Measurements from ENCODE around the gene CXorf65. TPM values are rescaled to one million over a fixed set of nuclear protein-coding genes. Genes with fewer than 3 reads are reported as not detected.

CXorf65 gene
- total RNA-seq, 1 experiment from 2014 or later, result not detected

GRCh38 chrX:71107762-71108360, 1.3 kb upstream of the CXorf65 start:
- Mint-ChIP-seq H3K4me1 (ENCODE audit: low read depth, unreplicated experiment) (peaks cover 31% of the 10 kb centered on the region), H3K4me3 (ENCODE audit: unreplicated experiment) (no peak overlapping the region), H3K27ac (ENCODE audit: unreplicated experiment) (peak overlapping the region; percentile 57), H3K27me3 (ENCODE audit: insufficient read depth, unreplicated experiment) (no peaks in the 10 kb centered on the region), H3K9me3 (ENCODE audit: unreplicated experiment) (no peaks in the 10 kb centered on the region), H3K36me3 (ENCODE audit: insufficient read depth, unreplicated experiment) (peaks cover 6% of the 10 kb centered on the region)
- Histone ChIP-seq H3K4me3 (ENCODE audit: low read depth, low read length) (no peak overlapping the region), H3K27me3 (replicated peaks; ENCODE audit: control insufficient read depth, insufficient read depth, low read length) (no peaks in the 10 kb centered on the region), H3K9me3 (no peaks in the 10 kb centered on the region), H3K36me3 (ENCODE audit: control insufficient read depth, insufficient read depth, low read length) (no peaks in the 10 kb centered on the region), H3K4me1 (peaks cover 9% of the 10 kb centered on the region)
- TF ChIP-seq CTCF (IDR thresholded peaks at IDR 0.05; ENCODE audit: insufficient read depth in 1 of 2, low read depth in 1 of 2, low read length in 1 of 2, severe bottlenecking in 1 of 2, unreplicated experiment in 1 of 2), result no peak
- no peak for DNase-seq
- intact Hi-C loops (cut with micrococcal nuclease; ENCODE audit: unreplicated experiment), result no loop called here
- POLR2A ChIA-PET, result interaction anchor here (0.5 kb wide), 1 partner anchor 11 kb away, joined by 4 read pairs; the partner anchor contains the start of gene MED12
- CTCF ChIA-PET, result no interaction called here
- no TSS peak for BruUV-seq (replicated peaks)

GRCh38 chrX:71107245-71107644, 705 bp upstream of the CXorf65 start:
- no peak overlapping the region for H3K27ac Mint-ChIP-seq (ENCODE audit: unreplicated experiment)
- no peaks in the 10 kb centered on the region for H3K9me3 ChIP-seq
- intact Hi-C loops (cut with micrococcal nuclease; ENCODE audit: unreplicated experiment), result no loop called here
- peaks cover 6% of the 10 kb centered on the region for H3K36me3 Mint-ChIP-seq (ENCODE audit: insufficient read depth, unreplicated experiment)
- H3K36me3 ChIP-seq (ENCODE audit: control insufficient read depth, insufficient read depth, low read length), result no peaks in the 10 kb centered on the region
- no peak for TF ChIP-seq CTCF (IDR thresholded peaks at IDR 0.05; ENCODE audit: insufficient read depth in 1 of 2, low read depth in 1 of 2, low read length in 1 of 2, severe bottlenecking in 1 of 2, unreplicated experiment in 1 of 2)
- H3K9me3 Mint-ChIP-seq (ENCODE audit: unreplicated experiment), result no peaks in the 10 kb centered on the region
- no peak overlapping the region for H3K4me3 Mint-ChIP-seq (ENCODE audit: unreplicated experiment)
- POLR2A ChIA-PET, result interaction anchor here (0.5 kb wide), 1 partner anchor 11 kb away, joined by 4 read pairs; the partner anchor contains the start of gene MED12
- H3K4me1 ChIP-seq, result peaks cover 9% of the 10 kb centered on the region
- no peak overlapping the region for H3K4me3 ChIP-seq (ENCODE audit: low read depth, low read length)
- H3K27me3 ChIP-seq (replicated peaks; ENCODE audit: control insufficient read depth, insufficient read depth, low read length), result no peaks in the 10 kb centered on the region
- no peak for DNase-seq
- peaks cover 28% of the 10 kb centered on the region for H3K4me1 Mint-ChIP-seq (ENCODE audit: low read depth, unreplicated experiment)
- no TSS peak for BruUV-seq (replicated peaks)
- CTCF ChIA-PET, result no interaction called here
- H3K27me3 Mint-ChIP-seq (ENCODE audit: insufficient read depth, unreplicated experiment), result no peaks in the 10 kb centered on the region

DNA sequence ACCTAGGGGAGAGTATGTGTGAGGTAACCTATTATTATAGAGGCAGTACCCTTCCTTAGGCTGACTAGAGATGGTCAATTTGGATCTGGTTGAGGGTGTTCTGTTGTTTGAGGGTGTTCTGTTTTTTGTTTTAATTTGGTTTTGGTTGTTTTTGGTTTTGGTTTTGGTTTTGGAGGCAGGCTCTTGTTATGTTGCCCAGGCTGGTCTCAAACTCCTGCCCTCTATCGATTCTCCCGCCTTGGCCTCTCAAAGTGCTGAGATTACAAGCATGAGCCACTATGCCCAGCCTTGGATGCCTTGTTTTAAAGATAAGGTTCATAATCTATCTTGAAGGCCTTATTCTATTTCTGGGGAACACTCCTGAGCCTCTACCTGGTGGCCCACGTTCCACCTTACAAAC, 912 bp downstream of the CXorf65 start:
- H3K4me3 ChIP-seq (ENCODE audit: low read depth, low read length), result no peak overlapping the region
- ChIA-PET POLR2A (no interaction called here), CTCF (interaction anchor here (0.6 kb wide), 1 partner anchor 313 kb away, joined by 3 read pairs; no protein-coding TSS in a partner anchor)
- Mint-ChIP-seq H3K27ac (ENCODE audit: unreplicated experiment) (no peak overlapping the region), H3K4me3 (ENCODE audit: unreplicated experiment) (no peak overlapping the region), H3K36me3 (ENCODE audit: insufficient read depth, unreplicated experiment) (peaks cover 6% of the 10 kb centered on the region), H3K4me1 (ENCODE audit: low read depth, unreplicated experiment) (peaks cover 13% of the 10 kb centered on the region), H3K9me3 (ENCODE audit: unreplicated experiment) (no peaks in the 10 kb centered on the region), H3K27me3 (ENCODE audit: insufficient read depth, unreplicated experiment) (no peaks in the 10 kb centered on the region)
- DNase-seq, result no peak
- H3K27me3 ChIP-seq (replicated peaks; ENCODE audit: control insufficient read depth, insufficient read depth, low read length), result no peaks in the 10 kb centered on the region
- no TSS peak for BruUV-seq (replicated peaks)
- no peak for TF ChIP-seq CTCF (IDR thresholded peaks at IDR 0.05; ENCODE audit: insufficient read depth in 1 of 2, low read depth in 1 of 2, low read length in 1 of 2, severe bottlenecking in 1 of 2, unreplicated experiment in 1 of 2)
- peaks cover 9% of the 10 kb centered on the region for H3K4me1 ChIP-seq
- H3K9me3 ChIP-seq, result no peaks in the 10 kb centered on the region
- intact Hi-C loops (cut with micrococcal nuclease; ENCODE audit: unreplicated experiment), result no loop called here
- H3K36me3 ChIP-seq (ENCODE audit: control insufficient read depth, insufficient read depth, low read length), result no peaks in the 10 kb centered on the region
